Effector memory CD4-positive, alpha-beta T cell (primary cell): ENCODE results near the gene CCDC106.

ENCODE experiments used
- DNase-seq, 3 donors: peaks; one replicate each; pipeline ENCODE4 v3.0.0-alpha.2; 2020
- H3K27ac ChIP-seq: 2 replicates; pipeline ENCODE4 v1.7.0; 2013; ENCODE audit warnings: mild to moderate bottlenecking, low read length, moderate library complexity; ENCODE audit not compliant: insufficient read depth, poor library complexity, severe bottlenecking
- H3K27me3 ChIP-seq: replicated peaks from 2 replicates; pipeline ENCODE4 v1.7.0; 2013; ENCODE audit warnings: mild to moderate bottlenecking, low read length; ENCODE audit not compliant: insufficient read depth, control insufficient read depth, poor library complexity, severe bottlenecking
- H3K36me3 ChIP-seq: 2 replicates; pipeline ENCODE4 v1.7.0; 2013; ENCODE audit warnings: mild to moderate bottlenecking, low read length, moderate library complexity; ENCODE audit not compliant: control insufficient read depth, insufficient read depth
- H3K4me1 ChIP-seq: 2 replicates; pipeline ENCODE4 v1.7.0; 2013; ENCODE audit warnings: low read length, mild to moderate bottlenecking; ENCODE audit not compliant: control insufficient read depth, insufficient read depth, poor library complexity, severe bottlenecking
- H3K4me3 ChIP-seq: 2 replicates; pipeline ENCODE4 v1.7.0; 2013; ENCODE audit warnings: low read length, low read depth, mild to moderate bottlenecking; ENCODE audit not compliant: insufficient read depth, poor library complexity, severe bottlenecking
- H3K9me3 ChIP-seq: 2 replicates; pipeline ENCODE4 v1.7.0; 2013; ENCODE audit warnings: mild to moderate bottlenecking, low read length, moderate library complexity; ENCODE audit not compliant: control insufficient read depth

The CCDC106 gene

GRCh38 chr19:55621673-55622231 lies 26.3 kb upstream of the CCDC106 start:
- Histone ChIP-seq H3K27ac (no peak overlapping the region), H3K9me3 (no peaks in the 10 kb centered on the region), H3K4me1 (peaks cover 9% of the 10 kb centered on the region), H3K36me3 (peaks cover 6% of the 10 kb centered on the region), H3K27me3 (no peaks in the 10 kb centered on the region), H3K4me3 (no peak overlapping the region)
- no peak for DNase-seq

- H3K27me3 ChIP-seq: no peaks in the 10 kb centered on the region
- H3K36me3 ChIP-seq: peaks cover 4% of the 10 kb centered on the region
- no peak overlapping the region for H3K4me3 ChIP-seq
- DNase-seq: no peak
- no peak overlapping the region for H3K27ac ChIP-seq
- H3K9me3 ChIP-seq: no peaks in the 10 kb centered on the region
- peaks cover 14% of the 10 kb centered on the region for H3K4me1 ChIP-seq
These were observed 25.6 kb upstream of the CCDC106 start for GRCh38 chr19:55622242-55622969.

- Histone ChIP-seq H3K27me3 (no peaks in the 10 kb centered on the region), H3K36me3 (peaks cover 4% of the 10 kb centered on the region), H3K4me3 (no peak overlapping the region), H3K9me3 (no peaks in the 10 kb centered on the region), H3K4me1 (peaks cover 14% of the 10 kb centered on the region), H3K27ac (no peak overlapping the region)
- DNase-seq: no peak
These were observed 24.9 kb upstream of the CCDC106 start for GRCh38 chr19:55623130-55623529.

GRCh38 chr19:55623561-55623960 lies 24.5 kb upstream of the CCDC106 start:
- H3K27ac ChIP-seq: no peak overlapping the region
- H3K4me1 ChIP-seq: peaks cover 14% of the 10 kb centered on the region
- no peaks in the 10 kb centered on the region for H3K9me3 ChIP-seq
- H3K36me3 ChIP-seq: peaks cover 4% of the 10 kb centered on the region
- H3K27me3 ChIP-seq: no peaks in the 10 kb centered on the region
- DNase-seq: no peak
- H3K4me3 ChIP-seq: no peak overlapping the region

GRCh38 chr19:55624109-55625003 lies 23.7 kb upstream of the CCDC106 start, which contains the start of gene ZNF784:
Gene ZNF784, minus strand, starts transcription at chr19:55624566. Its CDS starts 5 bp downstream, at chr19:55624561.
- Histone ChIP-seq H3K9me3 (no peaks in the 10 kb centered on the region), H3K4me1 (peaks cover 14% of the 10 kb centered on the region), H3K4me3 (peak within 1 kb of the TSS; percentile 83), H3K27ac (peak within 1 kb of the TSS; percentile 97), H3K27me3 (no peaks in the 10 kb centered on the region), H3K36me3 (peaks cover 4% of the 10 kb centered on the region)
- DNase-seq: peak; percentile 87 to 93 (median 93)

GRCh38 chr19:55625004-55625326 lies 23.0 kb upstream of the CCDC106 start:
- Histone ChIP-seq H3K4me3 (peak overlapping the region; percentile 83), H3K27ac (peak overlapping the region; percentile 97), H3K4me1 (peaks cover 14% of the 10 kb centered on the region), H3K36me3 (peaks cover 4% of the 10 kb centered on the region), H3K27me3 (no peaks in the 10 kb centered on the region), H3K9me3 (no peaks in the 10 kb centered on the region)
- DNase-seq: no peak

- no peaks in the 10 kb centered on the region for H3K27me3 ChIP-seq
- H3K4me3 ChIP-seq: no peak overlapping the region
- peaks cover 14% of the 10 kb centered on the region for H3K4me1 ChIP-seq
- H3K27ac ChIP-seq: peak overlapping the region; percentile 65
- peak; percentile 54 to 64 (median 60) for DNase-seq
- H3K36me3 ChIP-seq: no peaks in the 10 kb centered on the region
- no peaks in the 10 kb centered on the region for H3K9me3 ChIP-seq
These were observed 21.7 kb upstream of the CCDC106 start for GRCh38 chr19:55626350-55626749.

- Histone ChIP-seq H3K9me3 (no peaks in the 10 kb centered on the region), H3K36me3 (no peaks in the 10 kb centered on the region), H3K4me3 (no peak overlapping the region), H3K27me3 (no peaks in the 10 kb centered on the region), H3K27ac (no peak overlapping the region), H3K4me1 (peaks cover 26% of the 10 kb centered on the region)
- DNase-seq: peak; percentile 68 to 89 (median 78)
These were observed 15.6 kb upstream of the CCDC106 start for GRCh38 chr19:55632463-55632834.

- Histone ChIP-seq H3K9me3 (no peaks in the 10 kb centered on the region), H3K36me3 (no peaks in the 10 kb centered on the region), H3K4me1 (peaks cover 28% of the 10 kb centered on the region), H3K27me3 (no peaks in the 10 kb centered on the region), H3K27ac (no peak overlapping the region), H3K4me3 (no peak overlapping the region)
- no peak for DNase-seq
These were observed 14.2 kb upstream of the CCDC106 start for GRCh38 chr19:55633861-55634260.

GRCh38 chr19:55635334-55635717 lies 12.7 kb upstream of the CCDC106 start:
- Histone ChIP-seq H3K9me3 (no peaks in the 10 kb centered on the region), H3K27ac (peak overlapping the region; percentile 99), H3K4me1 (peaks cover 32% of the 10 kb centered on the region), H3K4me3 (peak overlapping the region; percentile 96), H3K27me3 (no peaks in the 10 kb centered on the region), H3K36me3 (no peaks in the 10 kb centered on the region)
- DNase-seq: no peak
